WTC11 (cell line): Measurements from ENCODE around the gene STRA6.

ENCODE experiments used
- ZBTB21 ChIP-seq: sonication (generic); formaldehyde crosslinking; IDR thresholded peaks from 2 replicates; pipeline ENCODE4 v1.8.1; 2023; ENCODE audit warnings: mild to moderate bottlenecking, missing genetic modification reagents, borderline replicate concordance
- ZNF263 ChIP-seq: sonication (generic); formaldehyde crosslinking; IDR thresholded peaks from 2 replicates; pipeline ENCODE4 v1.8.1; 2022; ENCODE audit warnings: low read depth, mild to moderate bottlenecking, moderate library complexity, missing genetic modification reagents
- TF ChIP-seq, protein P1 (sequence below): fragments of 200-600 bp; IDR thresholded peaks from 2 replicates; pipeline ENCODE4 v1.8.0; 2022; ENCODE audit warnings: antibody characterized with exemption
- TF ChIP-seq, protein P2 (sequence below): sonication (generic); formaldehyde crosslinking; IDR thresholded peaks from 2 replicates; pipeline ENCODE4 v1.8.1; 2023; ENCODE audit warnings: mild to moderate bottlenecking, moderate library complexity, missing genetic modification reagents

DNA sequence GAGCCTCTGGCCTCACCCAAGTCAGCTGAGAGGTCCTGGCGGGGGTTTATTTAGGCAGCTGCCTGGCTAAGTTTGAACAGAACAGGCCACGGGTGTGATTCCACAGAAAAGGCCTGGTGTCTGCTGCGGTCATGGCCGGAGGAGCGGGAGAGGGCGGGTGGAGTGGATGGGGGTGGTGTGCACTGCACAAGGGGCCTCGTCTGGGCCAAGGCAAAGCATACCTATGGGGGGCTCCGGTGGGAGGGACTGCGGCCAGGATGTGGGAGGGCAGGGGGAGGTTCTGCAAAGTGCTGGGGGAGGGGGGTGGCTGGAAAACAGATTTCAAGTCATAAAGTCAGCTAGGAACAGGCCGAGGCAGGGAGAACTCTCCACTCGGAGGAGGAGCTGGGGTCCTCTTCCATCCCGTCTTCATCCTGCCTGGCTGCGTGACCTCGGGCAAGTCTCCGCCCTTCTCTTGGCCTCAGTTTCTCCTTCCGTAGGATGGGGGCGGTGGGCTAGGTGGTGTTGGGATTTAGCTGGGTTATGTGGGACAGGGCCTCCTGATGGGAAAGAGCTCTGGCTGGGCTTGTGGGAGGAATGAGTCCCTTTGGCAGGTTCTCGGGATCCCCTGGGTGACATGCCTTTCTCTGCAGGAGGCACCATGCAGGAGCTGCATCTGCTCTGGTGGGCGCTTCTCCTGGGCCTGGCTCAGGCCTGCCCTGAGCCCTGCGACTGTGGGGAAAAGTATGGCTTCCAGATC lies 28.2 kb downstream of the STRA6 start:
- TF ChIP-seq, protein P1, sequence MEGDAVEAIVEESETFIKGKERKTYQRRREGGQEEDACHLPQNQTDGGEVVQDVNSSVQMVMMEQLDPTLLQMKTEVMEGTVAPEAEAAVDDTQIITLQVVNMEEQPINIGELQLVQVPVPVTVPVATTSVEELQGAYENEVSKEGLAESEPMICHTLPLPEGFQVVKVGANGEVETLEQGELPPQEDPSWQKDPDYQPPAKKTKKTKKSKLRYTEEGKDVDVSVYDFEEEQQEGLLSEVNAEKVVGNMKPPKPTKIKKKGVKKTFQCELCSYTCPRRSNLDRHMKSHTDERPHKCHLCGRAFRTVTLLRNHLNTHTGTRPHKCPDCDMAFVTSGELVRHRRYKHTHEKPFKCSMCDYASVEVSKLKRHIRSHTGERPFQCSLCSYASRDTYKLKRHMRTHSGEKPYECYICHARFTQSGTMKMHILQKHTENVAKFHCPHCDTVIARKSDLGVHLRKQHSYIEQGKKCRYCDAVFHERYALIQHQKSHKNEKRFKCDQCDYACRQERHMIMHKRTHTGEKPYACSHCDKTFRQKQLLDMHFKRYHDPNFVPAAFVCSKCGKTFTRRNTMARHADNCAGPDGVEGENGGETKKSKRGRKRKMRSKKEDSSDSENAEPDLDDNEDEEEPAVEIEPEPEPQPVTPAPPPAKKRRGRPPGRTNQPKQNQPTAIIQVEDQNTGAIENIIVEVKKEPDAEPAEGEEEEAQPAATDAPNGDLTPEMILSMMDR, result no peak
- TF ChIP-seq, protein P2, sequence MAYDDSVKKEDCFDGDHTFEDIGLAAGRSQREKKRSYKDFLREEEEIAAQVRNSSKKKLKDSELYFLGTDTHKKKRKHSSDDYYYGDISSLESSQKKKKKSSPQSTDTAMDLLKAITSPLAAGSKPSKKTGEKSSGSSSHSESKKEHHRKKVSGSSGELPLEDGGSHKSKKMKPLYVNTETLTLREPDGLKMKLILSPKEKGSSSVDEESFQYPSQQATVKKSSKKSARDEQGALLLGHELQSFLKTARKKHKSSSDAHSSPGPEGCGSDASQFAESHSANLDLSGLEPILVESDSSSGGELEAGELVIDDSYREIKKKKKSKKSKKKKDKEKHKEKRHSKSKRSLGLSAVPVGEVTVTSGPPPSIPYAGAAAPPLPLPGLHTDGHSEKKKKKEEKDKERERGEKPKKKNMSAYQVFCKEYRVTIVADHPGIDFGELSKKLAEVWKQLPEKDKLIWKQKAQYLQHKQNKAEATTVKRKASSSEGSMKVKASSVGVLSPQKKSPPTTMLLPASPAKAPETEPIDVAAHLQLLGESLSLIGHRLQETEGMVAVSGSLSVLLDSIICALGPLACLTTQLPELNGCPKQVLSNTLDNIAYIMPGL, result no peak
- no peak for TF ChIP-seq ZNF263
- no peak for TF ChIP-seq ZBTB21 (CRISPR knock-in tag)
